ENCODE results near the gene SIPA1L3.
A peak's percentile ranks its signal among the peaks of the same experiment; 100 is the strongest.

The SIPA1L3 gene

GRCh38 chr19:38035515-38036495 lies 128.8 kb downstream of the SIPA1L3 start:
- H3K36me3 Mint-ChIP-seq (ENCODE audit: low read depth), result peaks cover 37% of the 10 kb centered on the region
- peaks cover 67% of the 10 kb centered on the region for H3K4me1 Mint-ChIP-seq (ENCODE audit: low read depth)
- intact Hi-C loops (cut with micrococcal nuclease), result loop anchor here (2.0 to 10.0 kb wide), 2 partner anchors 13 to 81 kb away; no protein-coding TSS in a partner anchor
- peak overlapping the region; percentile 80 for H3K27ac Mint-ChIP-seq
- no peaks in the 10 kb centered on the region for H3K9me3 Mint-ChIP-seq
- peaks cover 7% of the 10 kb centered on the region for H3K27me3 Mint-ChIP-seq
- H3K4me3 Mint-ChIP-seq, result no peak overlapping the region

GRCh38 chr19:38036707-38037611 lies 130.0 kb downstream of the SIPA1L3 start:
- intact Hi-C loops (cut with micrococcal nuclease), result loop anchor here (10.0 kb wide), 1 partner anchor 82 kb away; no protein-coding TSS in a partner anchor
- Mint-ChIP-seq H3K9me3 (no peaks in the 10 kb centered on the region), H3K27me3 (peaks cover 7% of the 10 kb centered on the region), H3K36me3 (ENCODE audit: low read depth) (peaks cover 25% of the 10 kb centered on the region), H3K4me1 (ENCODE audit: low read depth) (peaks cover 57% of the 10 kb centered on the region), H3K27ac (peak overlapping the region; percentile 13), H3K4me3 (no peak overlapping the region)

- H3K27ac Mint-ChIP-seq, result no peak overlapping the region
- no peaks in the 10 kb centered on the region for H3K9me3 Mint-ChIP-seq
- H3K4me3 Mint-ChIP-seq, result no peak overlapping the region
- H3K36me3 Mint-ChIP-seq (ENCODE audit: low read depth), result peaks cover 23% of the 10 kb centered on the region
- intact Hi-C loops (cut with micrococcal nuclease), result loop anchor here (10.0 kb wide), 1 partner anchor 85 kb away; no protein-coding TSS in a partner anchor
- H3K27me3 Mint-ChIP-seq, result peaks cover 7% of the 10 kb centered on the region
- H3K4me1 Mint-ChIP-seq (ENCODE audit: low read depth), result peaks cover 36% of the 10 kb centered on the region
Observed at GRCh38 chr19:38039966-38040365, 133.0 kb downstream of the SIPA1L3 start.

- H3K27ac Mint-ChIP-seq, result no peak overlapping the region
- intact Hi-C loops (cut with micrococcal nuclease), result no loop called here
Observed at GRCh38 chr19:38042132-38042531, 135.1 kb downstream of the SIPA1L3 start.

GRCh38 chr19:38043649-38044144 lies 136.7 kb downstream of the SIPA1L3 start:
- intact Hi-C loops (cut with micrococcal nuclease), result no loop called here
- peaks cover 14% of the 10 kb centered on the region for H3K36me3 Mint-ChIP-seq (ENCODE audit: low read depth)
- peak overlapping the region; percentile 0 for H3K27ac Mint-ChIP-seq

More at GRCh38 chr19:38042132-38042531, 135.1 kb downstream of the SIPA1L3 start:
- Mint-ChIP-seq H3K27me3 (no peaks in the 10 kb centered on the region), H3K4me1 (ENCODE audit: low read depth) (peaks cover 35% of the 10 kb centered on the region), H3K4me3 (no peak overlapping the region), H3K9me3 (no peaks in the 10 kb centered on the region), H3K36me3 (ENCODE audit: low read depth) (peaks cover 21% of the 10 kb centered on the region)

GRCh38 chr19:38044267-38045111 lies 137.5 kb downstream of the SIPA1L3 start:
- Mint-ChIP-seq H3K27me3 (no peaks in the 10 kb centered on the region), H3K4me3 (no peak overlapping the region), H3K36me3 (ENCODE audit: low read depth) (peaks cover 14% of the 10 kb centered on the region), H3K9me3 (no peaks in the 10 kb centered on the region), H3K4me1 (ENCODE audit: low read depth) (peaks cover 49% of the 10 kb centered on the region), H3K27ac (peak overlapping the region; percentile 0)
- intact Hi-C loops (cut with micrococcal nuclease), result no loop called here

More at GRCh38 chr19:38043649-38044144, 136.7 kb downstream of the SIPA1L3 start:
- H3K9me3 Mint-ChIP-seq, result no peaks in the 10 kb centered on the region
- no peak overlapping the region for H3K4me3 Mint-ChIP-seq
- H3K27me3 Mint-ChIP-seq, result no peaks in the 10 kb centered on the region
- peaks cover 41% of the 10 kb centered on the region for H3K4me1 Mint-ChIP-seq (ENCODE audit: low read depth)

GRCh38 chr19:38045554-38046253 lies 138.7 kb downstream of the SIPA1L3 start:
- Mint-ChIP-seq H3K9me3 (no peaks in the 10 kb centered on the region), H3K27me3 (no peaks in the 10 kb centered on the region), H3K4me1 (ENCODE audit: low read depth) (peaks cover 53% of the 10 kb centered on the region), H3K4me3 (no peak overlapping the region), H3K36me3 (ENCODE audit: low read depth) (peaks cover 14% of the 10 kb centered on the region), H3K27ac (peak overlapping the region; percentile 36)
- intact Hi-C loops (cut with micrococcal nuclease), result no loop called here

GRCh38 chr19:38046254-38047048 lies 139.4 kb downstream of the SIPA1L3 start:
- intact Hi-C loops (cut with micrococcal nuclease), result no loop called here

GRCh38 chr19:38047049-38047438 lies 140.0 kb downstream of the SIPA1L3 start:
- Mint-ChIP-seq H3K4me3 (no peak overlapping the region), H3K27ac (peak overlapping the region; percentile 36), H3K36me3 (ENCODE audit: low read depth) (peaks cover 14% of the 10 kb centered on the region), H3K4me1 (ENCODE audit: low read depth) (peaks cover 55% of the 10 kb centered on the region), H3K9me3 (no peaks in the 10 kb centered on the region), H3K27me3 (no peaks in the 10 kb centered on the region)
- intact Hi-C loops (cut with micrococcal nuclease), result no loop called here

More at GRCh38 chr19:38046254-38047048, 139.4 kb downstream of the SIPA1L3 start:
- Mint-ChIP-seq H3K36me3 (ENCODE audit: low read depth) (peaks cover 14% of the 10 kb centered on the region), H3K27ac (peak overlapping the region; percentile 36), H3K9me3 (no peaks in the 10 kb centered on the region), H3K4me3 (no peak overlapping the region), H3K4me1 (ENCODE audit: low read depth) (peaks cover 53% of the 10 kb centered on the region), H3K27me3 (no peaks in the 10 kb centered on the region)

GRCh38 chr19:38047641-38048040 lies 140.6 kb downstream of the SIPA1L3 start:
- peaks cover 61% of the 10 kb centered on the region for H3K4me1 Mint-ChIP-seq (ENCODE audit: low read depth)
- H3K27ac Mint-ChIP-seq, result peak overlapping the region; percentile 89
- H3K9me3 Mint-ChIP-seq, result no peaks in the 10 kb centered on the region
- H3K4me3 Mint-ChIP-seq, result no peak overlapping the region
- H3K27me3 Mint-ChIP-seq, result no peaks in the 10 kb centered on the region
- peaks cover 14% of the 10 kb centered on the region for H3K36me3 Mint-ChIP-seq (ENCODE audit: low read depth)
- intact Hi-C loops (cut with micrococcal nuclease), result loop anchor here (2.0 kb wide), 1 partner anchor 13 kb away; no protein-coding TSS in a partner anchor

- Mint-ChIP-seq H3K27ac (peak overlapping the region; percentile 89), H3K4me3 (peak overlapping the region; percentile 37), H3K4me1 (ENCODE audit: low read depth) (peaks cover 62% of the 10 kb centered on the region), H3K36me3 (ENCODE audit: low read depth) (peaks cover 14% of the 10 kb centered on the region), H3K27me3 (no peaks in the 10 kb centered on the region), H3K9me3 (no peaks in the 10 kb centered on the region)
- intact Hi-C loops (cut with micrococcal nuclease), result loop anchor here (2.0 kb wide), 1 partner anchor 14 kb away; no protein-coding TSS in a partner anchor
Observed at GRCh38 chr19:38049105-38049649, 142.2 kb downstream of the SIPA1L3 start.

Measured in dendritic cell treated with granulocyte-macrophage colony-stimulating factor and Interleukin-4, amounts not matched to agents 40 ng/mL and 50 ng/mL, for 4 days (primary cell).